ENCODE results near the gene H2BK1. TPM values are rescaled to one million over a fixed set of nuclear protein-coding genes. Genes with fewer than 3 reads are reported as not detected.

The H2BK1 gene
- total and polyA plus RNA-seq, 2 experiments from 2014 or later, result not detected

DNA sequence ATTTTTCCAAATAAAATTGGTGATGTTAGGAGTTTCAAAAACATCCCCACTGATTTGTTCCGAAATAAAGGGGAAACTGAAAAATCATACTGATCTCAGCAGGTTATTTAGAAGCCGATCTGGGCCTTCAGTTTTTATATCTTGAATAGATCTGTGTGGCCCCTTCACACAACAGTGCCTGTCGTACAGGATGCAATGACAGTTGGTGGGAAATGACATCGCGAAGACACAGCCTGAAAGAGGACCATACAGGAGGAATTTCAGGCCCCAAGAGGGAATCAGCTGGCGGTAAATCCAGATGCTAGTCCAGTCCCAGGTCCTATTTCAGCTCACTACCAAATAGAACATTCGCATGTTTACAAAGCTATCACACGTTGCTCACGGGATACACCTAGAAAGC lies 3.0 kb downstream of the H2BK1 start:
- Histone ChIP-seq H3K27ac (no peak overlapping the region), H3K9me2 (ENCODE audit: insufficient read depth) (no peaks in the 10 kb centered on the region), H4K20me1 (ENCODE audit: insufficient read depth) (no peaks in the 10 kb centered on the region), H2AFZ (no peak overlapping the region), H3K9ac (no peak overlapping the region), H3K4me2 (ENCODE audit: unreplicated experiment) (no peak overlapping the region), H3K27me3 (replicated peaks; ENCODE audit: insufficient read depth) (peaks cover 18% of the 10 kb centered on the region), H3K36me3 (ENCODE audit: low read depth) (no peaks in the 10 kb centered on the region), H3K9me3 (ENCODE audit: low read depth) (no peaks in the 10 kb centered on the region), H3K79me2 (ENCODE audit: insufficient read depth) (no peaks in the 10 kb centered on the region), H3K4me1 (ENCODE audit: insufficient read depth) (no peaks in the 10 kb centered on the region), H3K4me3 (no peak overlapping the region), H3F3A (ENCODE audit: insufficient read depth) (peaks cover 5% of the 10 kb centered on the region; the same call in 1 of the 2 replicates)
- DNase-seq, result no peak
- TF ChIP-seq EZH2 (IDR thresholded peaks at IDR 0.05; ENCODE audit: insufficient read depth, poor library complexity, severe bottlenecking) (no peak), EZH2phosphoT487 (IDR thresholded peaks at IDR 0.05; ENCODE audit: insufficient read depth, low read depth) (no peak)
- in situ Hi-C loops (cut with MboI), result no loop called here
- 61 to 63% methylated on average over 9 of the region's 9 CpGs for WGBS, 2 experiments (ENCODE audit: low coverage in 1 of 2, low lambda C conversion rate in 2 of 2, missing lambda C conversion rate in 2 of 2)

DNA sequence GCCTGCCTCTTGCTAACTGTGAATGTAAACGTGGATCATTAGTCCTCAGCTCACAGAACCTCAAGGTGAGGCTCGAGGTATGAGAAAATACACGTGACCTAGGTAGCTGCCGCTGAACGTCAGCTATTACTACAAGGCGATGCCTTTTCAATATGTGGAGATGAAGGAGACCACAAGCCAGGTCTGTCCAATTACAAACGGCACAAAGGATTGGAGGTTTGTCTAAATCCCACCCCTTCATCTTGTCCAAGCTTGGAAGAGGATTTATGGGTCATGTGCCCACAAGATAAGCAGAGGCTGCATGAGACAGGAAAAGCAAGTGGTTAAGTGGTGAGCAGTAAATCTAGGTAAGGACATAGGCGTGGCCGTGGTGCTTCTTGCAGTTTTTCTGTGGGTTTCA lies 3.4 kb downstream of the H2BK1 start:
- Histone ChIP-seq H3K27ac (no peak overlapping the region), H3K4me1 (ENCODE audit: insufficient read depth) (no peaks in the 10 kb centered on the region), H2AFZ (no peak overlapping the region), H3K9me2 (ENCODE audit: insufficient read depth) (no peaks in the 10 kb centered on the region), H3K4me3 (no peak overlapping the region), H4K20me1 (ENCODE audit: insufficient read depth) (no peaks in the 10 kb centered on the region), H3F3A (ENCODE audit: insufficient read depth) (peaks cover 5% of the 10 kb centered on the region; the same call in 1 of the 2 replicates), H3K4me2 (ENCODE audit: unreplicated experiment) (no peak overlapping the region), H3K9ac (no peak overlapping the region), H3K27me3 (replicated peaks; ENCODE audit: insufficient read depth) (peaks cover 22% of the 10 kb centered on the region), H3K9me3 (ENCODE audit: low read depth) (no peaks in the 10 kb centered on the region), H3K79me2 (ENCODE audit: insufficient read depth) (no peaks in the 10 kb centered on the region), H3K36me3 (ENCODE audit: low read depth) (no peaks in the 10 kb centered on the region)
- DNase-seq, result no peak
- in situ Hi-C loops (cut with MboI), result no loop called here
- no peak for TF ChIP-seq EZH2phosphoT487 (IDR thresholded peaks at IDR 0.05; ENCODE audit: insufficient read depth, low read depth)
- TF ChIP-seq EZH2 (IDR thresholded peaks at IDR 0.05; ENCODE audit: insufficient read depth, poor library complexity, severe bottlenecking), result no peak
- 46 to 53% methylated on average over 9 of the region's 9 CpGs for WGBS, 2 experiments (ENCODE audit: low coverage in 1 of 2, low lambda C conversion rate in 2 of 2, missing lambda C conversion rate in 2 of 2)

DNA sequence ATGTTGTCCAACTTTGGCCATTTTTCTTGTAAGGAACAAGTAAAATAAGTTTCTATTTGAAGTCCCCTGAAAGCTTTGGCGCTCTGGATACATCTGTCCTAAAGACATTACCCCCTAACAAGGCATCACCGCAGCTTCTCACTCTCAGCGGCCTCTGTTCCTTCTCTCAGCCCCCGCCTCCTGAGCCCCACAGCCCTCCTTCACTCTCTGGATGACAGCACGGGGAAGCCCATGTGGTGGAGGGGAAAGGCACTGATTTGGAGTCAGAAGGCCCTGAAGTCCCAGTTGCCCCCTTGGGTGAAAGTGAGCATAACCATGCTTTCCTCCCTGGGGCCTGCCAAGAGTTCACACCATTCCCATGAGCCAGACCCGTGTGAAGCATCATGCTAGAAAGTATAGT lies 4.6 kb downstream of the H2BK1 start:
- in situ Hi-C loops (cut with MboI), result no loop called here

DNA sequence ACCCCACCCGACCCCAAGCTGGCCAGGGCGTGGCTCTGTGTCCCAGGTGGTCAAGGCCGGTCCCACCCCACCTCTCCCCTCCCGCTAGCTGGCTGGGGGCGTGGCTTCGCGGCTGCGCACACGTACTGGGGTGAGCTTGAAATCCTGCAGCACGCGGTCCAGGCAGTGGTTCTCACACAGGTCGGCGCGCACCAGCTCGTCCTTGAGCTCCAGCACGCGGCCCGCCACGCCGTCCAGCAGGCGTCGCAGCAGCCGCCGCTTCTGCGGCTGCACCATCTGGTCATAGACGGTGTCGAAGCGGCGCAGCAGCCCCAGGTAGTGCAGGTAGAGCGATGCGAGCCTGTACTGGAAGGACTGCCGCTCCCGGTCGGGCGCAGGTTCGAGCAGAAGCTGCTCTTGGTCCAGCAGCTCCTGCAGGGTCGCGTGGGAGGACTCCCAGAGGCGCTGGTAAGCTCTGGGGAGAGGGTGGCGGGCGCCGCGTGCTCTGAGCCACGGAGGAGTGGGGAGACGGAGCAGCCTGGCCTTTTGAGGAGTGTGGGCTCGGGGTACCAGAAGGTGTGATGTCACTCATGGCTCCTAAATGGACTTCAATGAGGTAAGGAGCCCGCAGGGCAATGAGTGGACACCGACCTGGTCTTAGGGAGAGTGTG lies 5.8 kb downstream of the H2BK1 start:
- peaks cover 29% of the 10 kb centered on the region for H3K27me3 ChIP-seq (replicated peaks; ENCODE audit: insufficient read depth)
- no peaks in the 10 kb centered on the region for H3K36me3 ChIP-seq (ENCODE audit: low read depth)
- no peak for TF ChIP-seq EZH2phosphoT487 (IDR thresholded peaks at IDR 0.05; ENCODE audit: insufficient read depth, low read depth)
- no peaks in the 10 kb centered on the region for H3K9me2 ChIP-seq (ENCODE audit: insufficient read depth)
- H2AFZ ChIP-seq, result no peak overlapping the region
- no peaks in the 10 kb centered on the region for H3F3A ChIP-seq (ENCODE audit: insufficient read depth)
- H3K4me3 ChIP-seq, result no peak overlapping the region
- 61 to 65% methylated on average over 46 to 48 of the region's 48 CpGs for WGBS, 2 experiments (ENCODE audit: low coverage in 1 of 2, low lambda C conversion rate in 2 of 2, missing lambda C conversion rate in 2 of 2)
- no peaks in the 10 kb centered on the region for H3K4me1 ChIP-seq (ENCODE audit: insufficient read depth)
- DNase-seq, result no peak
- no peak overlapping the region for H3K4me2 ChIP-seq (ENCODE audit: unreplicated experiment)
- no peaks in the 10 kb centered on the region for H3K9me3 ChIP-seq (ENCODE audit: low read depth)
- H3K27ac ChIP-seq, result no peak overlapping the region
- no peaks in the 10 kb centered on the region for H3K79me2 ChIP-seq (ENCODE audit: insufficient read depth)
- no peaks in the 10 kb centered on the region for H4K20me1 ChIP-seq (ENCODE audit: insufficient read depth)
- H3K9ac ChIP-seq, result no peak overlapping the region
- in situ Hi-C loops (cut with MboI), result no loop called here

More for the DNA sequence above, 4.6 kb downstream of the H2BK1 start:
- no peaks in the 10 kb centered on the region for H3K9me2 ChIP-seq (ENCODE audit: insufficient read depth)
- H3K9ac ChIP-seq, result no peak overlapping the region
- no peaks in the 10 kb centered on the region for H3K79me2 ChIP-seq (ENCODE audit: insufficient read depth)
- TF ChIP-seq EZH2 (IDR thresholded peaks at IDR 0.05; ENCODE audit: insufficient read depth, poor library complexity, severe bottlenecking), result no peak
- no peak for TF ChIP-seq EZH2phosphoT487 (IDR thresholded peaks at IDR 0.05; ENCODE audit: insufficient read depth, low read depth)
- H4K20me1 ChIP-seq (ENCODE audit: insufficient read depth), result no peaks in the 10 kb centered on the region
- H3K27me3 ChIP-seq (replicated peaks; ENCODE audit: insufficient read depth), result peaks cover 24% of the 10 kb centered on the region
- no peak overlapping the region for H3K27ac ChIP-seq
- WGBS, 2 experiments (ENCODE audit: low coverage in 1 of 2, low lambda C conversion rate in 2 of 2, missing lambda C conversion rate in 2 of 2), result 65 to 71% methylated on average over 6 of the region's 6 CpGs
- H2AFZ ChIP-seq, result no peak overlapping the region
- H3F3A ChIP-seq (ENCODE audit: insufficient read depth), result no peaks in the 10 kb centered on the region
- H3K9me3 ChIP-seq (ENCODE audit: low read depth), result no peaks in the 10 kb centered on the region
- H3K36me3 ChIP-seq (ENCODE audit: low read depth), result no peaks in the 10 kb centered on the region
- no peak for DNase-seq
- no peak overlapping the region for H3K4me2 ChIP-seq (ENCODE audit: unreplicated experiment)
- no peaks in the 10 kb centered on the region for H3K4me1 ChIP-seq (ENCODE audit: insufficient read depth)
- no peak overlapping the region for H3K4me3 ChIP-seq
